A549 (cell line): ENCODE measurements around the gene PRR11.

ENCODE experiments used
- CTCF ChIP-seq: fragments of >200 bp; sonication (Bioruptor Twin); formaldehyde crosslinking; IDR thresholded peaks from 3 replicates; pipeline ENCODE4 v1.5.1; 2016
- HDAC2 ChIP-seq: fragments of 200-600 bp; sonication (generic); IDR thresholded peaks from 2 replicates; pipeline ENCODE4 v1.6.1; 2016
- KDM1A ChIP-seq: fragments of 200-600 bp; sonication (generic); IDR thresholded peaks from 2 replicates; pipeline ENCODE4 v1.6.1; 2016; ENCODE audit warnings: low read depth, mild to moderate bottlenecking

- TF ChIP-seq CTCF (no peak), HDAC2 (no peak), KDM1A (no peak)
These were observed 46.8 kb downstream of the PRR11 start for GRCh38 chr17:59202320-59202719.
